ENCODE data around the gene GTF3A.

Gene GTF3A

DNA sequence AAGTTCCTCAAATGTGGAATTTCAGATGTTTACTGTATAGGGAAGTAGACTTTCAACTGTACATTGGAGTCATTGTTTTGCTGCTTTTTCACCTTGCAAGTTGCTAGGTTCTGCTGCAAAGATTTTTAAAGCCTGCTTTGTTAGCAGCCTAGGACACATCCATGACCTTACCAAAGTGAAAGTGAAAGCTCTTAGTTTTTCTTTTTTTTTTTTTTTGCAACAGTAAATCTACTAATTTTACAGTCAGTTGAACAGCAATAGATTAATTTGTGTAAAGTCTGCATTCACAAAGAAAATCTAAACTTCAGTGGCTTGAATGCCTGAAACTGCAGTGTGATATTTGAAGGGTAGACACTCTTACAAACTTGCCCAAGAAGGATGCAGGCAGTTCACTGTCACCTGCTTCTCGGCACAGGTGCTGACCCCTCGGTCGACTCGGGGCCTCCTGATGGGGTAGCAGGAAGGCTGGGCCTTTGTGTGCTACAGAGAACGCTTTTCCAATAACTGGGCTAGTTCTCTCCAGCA, 31.0 kb downstream of the GTF3A start:
- Histone ChIP-seq H3K9ac (ENCODE audit: low read length) (no peak overlapping the region), H3K9me3 (ENCODE audit: insufficient read depth, low read depth, low read length) (no peaks in the 10 kb centered on the region), H3K79me2 (ENCODE audit: control insufficient read depth, insufficient read depth, low read length, poor library complexity) (no peaks in the 10 kb centered on the region), H2BK120ac (ENCODE audit: insufficient read depth, low read length, poor library complexity) (no peak overlapping the region), H3K23ac (ENCODE audit: low read length) (no peak overlapping the region), H3K4me1 (ENCODE audit: control insufficient read depth in 1 of 2, insufficient read depth in 2 of 2, low read length in 2 of 2) (no peaks in the 10 kb centered on the region), H2BK12ac (ENCODE audit: low read length) (no peak overlapping the region), H2BK5ac (ENCODE audit: low read depth, low read length, poor library complexity) (no peak overlapping the region), H3K79me1 (ENCODE audit: low read length) (peaks cover 4% of the 10 kb centered on the region), H4K8ac (ENCODE audit: low read depth, low read length) (no peak overlapping the region), H3K18ac (ENCODE audit: low read length) (no peak overlapping the region), H3K27ac (ENCODE audit: low read depth, low read length) (no peak overlapping the region), H2AFZ (ENCODE audit: insufficient read depth, low read length, poor library complexity) (no peak overlapping the region), H2AK5ac (ENCODE audit: low read length) (no peak overlapping the region), H4K12ac (ENCODE audit: low read depth, low read length) (no peak overlapping the region), H3K4me3 (ENCODE audit: low read depth, low read length) (no peak overlapping the region), H3K27me3 (ENCODE audit: insufficient read depth, low read length) (no peaks in the 10 kb centered on the region), H3K36me3 (ENCODE audit: control insufficient read depth in 1 of 2, insufficient read depth in 2 of 2, low read length in 2 of 2) (no peaks in the 10 kb centered on the region), H3K4ac (ENCODE audit: low read depth, low read length) (no peak overlapping the region), H3K14ac (ENCODE audit: low read length) (no peak overlapping the region), H3K4me2 (ENCODE audit: low read length) (no peak overlapping the region), H4K91ac (ENCODE audit: low read depth, low read length) (no peak overlapping the region)
- DNase-seq = no peak
- no CpG with 5 or more reads among the region's 5 CpGs for WGBS (ENCODE audit: extremely low coverage, insufficient coverage, insufficient read length)

DNA sequence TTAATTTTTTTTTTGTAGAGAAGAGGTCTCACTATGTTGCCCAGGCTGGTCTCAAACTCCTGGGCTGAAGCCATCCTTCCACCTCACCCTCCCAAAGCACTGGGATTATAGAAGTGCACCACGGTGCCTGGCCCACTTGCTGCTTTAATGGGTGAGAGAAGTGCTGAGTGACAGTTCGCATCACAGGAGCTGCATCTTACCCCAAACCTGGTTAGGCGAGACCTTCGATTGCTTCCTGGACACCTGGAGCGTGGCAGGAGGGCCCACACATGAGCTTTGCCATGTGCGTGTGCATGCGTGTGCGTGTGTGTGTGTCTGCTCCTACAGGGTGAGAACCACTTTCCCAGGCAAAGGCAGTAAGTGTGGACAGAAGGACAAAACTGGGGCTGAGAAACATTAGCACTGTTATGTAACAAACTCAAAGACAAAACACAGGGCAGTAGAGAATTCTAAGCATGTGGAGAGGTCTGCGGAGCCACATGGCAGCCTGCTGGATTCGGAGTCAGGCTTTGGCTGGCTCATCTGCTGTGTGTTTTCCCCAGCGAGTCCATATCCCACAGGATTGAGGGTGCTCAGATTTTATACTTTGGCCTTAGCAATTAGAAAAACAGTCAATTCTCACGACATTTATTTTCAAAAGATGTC, 37.6 kb downstream of the GTF3A start:
- Histone ChIP-seq H2BK120ac (ENCODE audit: insufficient read depth, low read length, poor library complexity) (no peak overlapping the region), H3K4me2 (ENCODE audit: low read length) (no peak overlapping the region), H3K27me3 (ENCODE audit: insufficient read depth, low read length) (no peaks in the 10 kb centered on the region), H3K4me1 (ENCODE audit: control insufficient read depth in 1 of 2, insufficient read depth in 2 of 2, low read length in 2 of 2) (peaks cover 3 to 4% of the 10 kb centered on the region in 2 experiments), H2BK5ac (ENCODE audit: low read depth, low read length, poor library complexity) (no peak overlapping the region), H3K9ac (ENCODE audit: low read length) (no peak overlapping the region), H3K9me3 (ENCODE audit: insufficient read depth, low read depth, low read length) (no peaks in the 10 kb centered on the region), H2AK5ac (ENCODE audit: low read length) (no peak overlapping the region), H3K4me3 (ENCODE audit: low read depth, low read length) (no peak overlapping the region), H4K12ac (ENCODE audit: low read depth, low read length) (no peak overlapping the region), H3K79me2 (ENCODE audit: control insufficient read depth, insufficient read depth, low read length, poor library complexity) (no peaks in the 10 kb centered on the region), H3K18ac (ENCODE audit: low read length) (no peak overlapping the region), H3K23ac (ENCODE audit: low read length) (no peak overlapping the region), H4K91ac (ENCODE audit: low read depth, low read length) (no peak overlapping the region), H3K27ac (ENCODE audit: low read depth, low read length) (no peak overlapping the region), H3K36me3 (ENCODE audit: control insufficient read depth in 1 of 2, insufficient read depth in 2 of 2, low read length in 2 of 2) (no peaks in the 10 kb centered on the region), H2BK12ac (ENCODE audit: low read length) (no peak overlapping the region), H3K4ac (ENCODE audit: low read depth, low read length) (no peak overlapping the region), H3K14ac (ENCODE audit: low read length) (no peak overlapping the region), H2AFZ (ENCODE audit: insufficient read depth, low read length, poor library complexity) (no peak overlapping the region), H4K8ac (ENCODE audit: low read depth, low read length) (no peak overlapping the region), H3K79me1 (ENCODE audit: low read length) (no peaks in the 10 kb centered on the region)
- no CpG with 5 or more reads among the region's 12 CpGs for WGBS (ENCODE audit: extremely low coverage, insufficient coverage, insufficient read length)
- no peak for DNase-seq

DNA sequence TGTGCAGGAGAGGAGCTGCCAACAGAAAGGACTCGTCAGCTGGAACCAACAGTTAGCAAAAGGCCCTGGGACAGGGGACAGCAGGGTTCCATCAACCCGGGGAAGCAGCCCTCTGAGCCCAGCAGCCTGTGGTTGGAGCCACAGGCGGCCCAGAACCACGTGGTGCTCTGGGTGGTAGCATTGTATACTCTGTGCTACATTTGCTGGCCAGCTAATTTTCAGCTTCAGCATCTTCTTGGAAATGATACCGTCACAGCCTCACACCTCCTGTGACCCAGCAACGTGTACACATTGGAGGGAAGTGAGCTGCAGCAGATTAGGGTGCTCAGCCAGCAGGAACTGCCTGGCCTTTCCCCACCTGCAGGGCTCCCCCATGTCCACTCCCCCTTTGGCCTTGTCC, 39.1 kb downstream of the GTF3A start:
- Histone ChIP-seq H3K27me3 (ENCODE audit: insufficient read depth, low read length) (no peaks in the 10 kb centered on the region), H2BK5ac (ENCODE audit: low read depth, low read length, poor library complexity) (no peak overlapping the region), H3K27ac (ENCODE audit: low read depth, low read length) (no peak overlapping the region), H3K18ac (ENCODE audit: low read length) (no peak overlapping the region), H3K4me3 (ENCODE audit: low read depth, low read length) (no peak overlapping the region), H4K12ac (ENCODE audit: low read depth, low read length) (no peak overlapping the region), H3K9me3 (ENCODE audit: insufficient read depth, low read depth, low read length) (no peaks in the 10 kb centered on the region), H3K14ac (ENCODE audit: low read length) (no peak overlapping the region), H3K4ac (ENCODE audit: low read depth, low read length) (no peak overlapping the region), H2BK120ac (ENCODE audit: insufficient read depth, low read length, poor library complexity) (no peak overlapping the region), H2BK12ac (ENCODE audit: low read length) (no peak overlapping the region), H3K79me1 (ENCODE audit: low read length) (no peaks in the 10 kb centered on the region), H3K4me2 (ENCODE audit: low read length) (no peak overlapping the region), H3K36me3 (ENCODE audit: control insufficient read depth in 1 of 2, insufficient read depth in 2 of 2, low read length in 2 of 2) (no peaks in the 10 kb centered on the region), H2AK5ac (ENCODE audit: low read length) (no peak overlapping the region), H3K4me1 (ENCODE audit: control insufficient read depth in 1 of 2, insufficient read depth in 2 of 2, low read length in 2 of 2) (peaks cover 3 to 4% of the 10 kb centered on the region in 2 experiments), H3K9ac (ENCODE audit: low read length) (no peak overlapping the region), H4K8ac (ENCODE audit: low read depth, low read length) (no peak overlapping the region), H3K79me2 (ENCODE audit: control insufficient read depth, insufficient read depth, low read length, poor library complexity) (no peaks in the 10 kb centered on the region), H4K91ac (ENCODE audit: low read depth, low read length) (no peak overlapping the region), H2AFZ (ENCODE audit: insufficient read depth, low read length, poor library complexity) (no peak overlapping the region), H3K23ac (ENCODE audit: low read length) (no peak overlapping the region)
- no peak for DNase-seq
- no CpG with 5 or more reads among the region's 6 CpGs for WGBS (ENCODE audit: extremely low coverage, insufficient coverage, insufficient read length)

DNA sequence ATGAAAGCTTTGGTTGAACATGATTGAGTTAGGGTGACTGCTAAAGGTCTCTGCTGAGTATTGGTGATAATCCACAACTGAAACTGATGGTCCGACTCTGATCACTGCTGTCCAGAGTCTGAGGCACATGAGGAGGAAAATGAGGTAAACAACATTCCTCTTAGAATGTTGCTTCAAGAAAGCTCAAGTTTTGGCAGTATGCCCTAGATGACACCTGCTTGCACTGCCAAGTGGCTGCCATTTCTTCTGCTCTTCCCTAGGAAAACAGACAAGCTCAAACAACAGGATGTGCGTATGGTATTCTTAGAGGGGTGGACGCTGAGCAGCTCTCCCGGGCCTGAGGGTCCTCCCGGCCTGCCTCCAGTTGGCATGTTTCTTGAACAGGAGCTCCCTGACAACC, 41.2 kb downstream of the GTF3A start:
- Histone ChIP-seq H3K4me1 (ENCODE audit: control insufficient read depth in 1 of 2, insufficient read depth in 2 of 2, low read length in 2 of 2) (peaks cover 3 to 4% of the 10 kb centered on the region in 2 experiments), H3K23ac (ENCODE audit: low read length) (no peak overlapping the region), H2BK5ac (ENCODE audit: low read depth, low read length, poor library complexity) (no peak overlapping the region), H3K36me3 (ENCODE audit: control insufficient read depth in 1 of 2, insufficient read depth in 2 of 2, low read length in 2 of 2) (no peaks in the 10 kb centered on the region), H3K18ac (ENCODE audit: low read length) (no peak overlapping the region), H3K9ac (ENCODE audit: low read length) (no peak overlapping the region), H2AK5ac (ENCODE audit: low read length) (no peak overlapping the region), H4K12ac (ENCODE audit: low read depth, low read length) (no peak overlapping the region), H3K9me3 (ENCODE audit: insufficient read depth, low read depth, low read length) (no peaks in the 10 kb centered on the region), H3K4me2 (ENCODE audit: low read length) (no peak overlapping the region), H3K27ac (ENCODE audit: low read depth, low read length) (no peak overlapping the region), H3K79me2 (ENCODE audit: control insufficient read depth, insufficient read depth, low read length, poor library complexity) (no peaks in the 10 kb centered on the region), H3K79me1 (ENCODE audit: low read length) (no peaks in the 10 kb centered on the region), H2BK12ac (ENCODE audit: low read length) (no peak overlapping the region), H3K14ac (ENCODE audit: low read length) (no peak overlapping the region), H2BK120ac (ENCODE audit: insufficient read depth, low read length, poor library complexity) (no peak overlapping the region), H3K27me3 (ENCODE audit: insufficient read depth, low read length) (no peaks in the 10 kb centered on the region), H4K8ac (ENCODE audit: low read depth, low read length) (no peak overlapping the region), H3K4ac (ENCODE audit: low read depth, low read length) (no peak overlapping the region), H3K4me3 (ENCODE audit: low read depth, low read length) (no peak overlapping the region), H4K91ac (ENCODE audit: low read depth, low read length) (no peak overlapping the region), H2AFZ (ENCODE audit: insufficient read depth, low read length, poor library complexity) (no peak overlapping the region)
- DNase-seq = no peak
- no CpG with 5 or more reads among the region's 5 CpGs for WGBS (ENCODE audit: extremely low coverage, insufficient coverage, insufficient read length)

Measured in trophoblast cell (in vitro differentiated cells and primary cell).